Fibroblast of lung (primary cell): ENCODE measurements around the gene EMILIN2.
"Not testable (repeated sequence)": the region's sequence is repeated elsewhere in the genome, so short reads cannot be mapped to it uniquely, and the experiment has no call there.

Experiments used
- EZH2 ChIP-seq: IDR thresholded peaks from 2 replicates; pipeline ENCODE4 v1.5.1; 2012; ENCODE audit warnings: low read length, control low read depth, mild to moderate bottlenecking; ENCODE audit errors: missing control alignments
- TF ChIP-seq, protein P1 (sequence below), 2 donors: IDR thresholded peaks in 1 of 2; conservative IDR thresholded peaks in 1 of 2; 1 replicate in 1 of 2; 2 replicates in 1 of 2; pipeline ENCODE4 v1.5.1; 2011 to 2012; ENCODE audit warnings: low read length in 2 of 2, control low read depth in 1 of 2, inconsistent platforms in 1 of 2, low read depth in 1 of 2, mild to moderate bottlenecking in 1 of 2

DNA sequence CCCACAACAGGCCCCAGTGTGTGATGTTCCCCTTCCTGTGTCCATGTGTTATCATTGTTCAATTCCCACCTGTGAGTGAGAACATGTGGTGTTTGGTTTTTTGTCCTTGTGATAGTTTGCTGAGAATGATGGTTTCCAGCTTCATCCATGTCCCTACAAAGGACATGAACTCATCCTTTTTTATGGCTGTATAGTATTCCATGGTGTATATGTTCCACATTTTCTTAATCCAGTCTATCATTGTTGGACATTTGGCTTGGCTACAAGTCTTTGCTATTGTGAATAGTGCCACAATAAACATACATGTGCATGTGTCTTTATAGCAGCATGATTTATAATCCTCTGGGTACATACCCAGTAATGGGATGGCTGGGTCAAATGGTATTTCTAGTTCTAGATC is 13.6 kb downstream of the EMILIN2 start:
- TF ChIP-seq, protein P1, sequence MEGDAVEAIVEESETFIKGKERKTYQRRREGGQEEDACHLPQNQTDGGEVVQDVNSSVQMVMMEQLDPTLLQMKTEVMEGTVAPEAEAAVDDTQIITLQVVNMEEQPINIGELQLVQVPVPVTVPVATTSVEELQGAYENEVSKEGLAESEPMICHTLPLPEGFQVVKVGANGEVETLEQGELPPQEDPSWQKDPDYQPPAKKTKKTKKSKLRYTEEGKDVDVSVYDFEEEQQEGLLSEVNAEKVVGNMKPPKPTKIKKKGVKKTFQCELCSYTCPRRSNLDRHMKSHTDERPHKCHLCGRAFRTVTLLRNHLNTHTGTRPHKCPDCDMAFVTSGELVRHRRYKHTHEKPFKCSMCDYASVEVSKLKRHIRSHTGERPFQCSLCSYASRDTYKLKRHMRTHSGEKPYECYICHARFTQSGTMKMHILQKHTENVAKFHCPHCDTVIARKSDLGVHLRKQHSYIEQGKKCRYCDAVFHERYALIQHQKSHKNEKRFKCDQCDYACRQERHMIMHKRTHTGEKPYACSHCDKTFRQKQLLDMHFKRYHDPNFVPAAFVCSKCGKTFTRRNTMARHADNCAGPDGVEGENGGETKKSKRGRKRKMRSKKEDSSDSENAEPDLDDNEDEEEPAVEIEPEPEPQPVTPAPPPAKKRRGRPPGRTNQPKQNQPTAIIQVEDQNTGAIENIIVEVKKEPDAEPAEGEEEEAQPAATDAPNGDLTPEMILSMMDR (conservative IDR thresholded peaks at IDR 0.05 in 1 of 2, IDR thresholded peaks at IDR 0.05 in 1 of 2; ENCODE audit: low read depth in 1 of 2, low read length in 2 of 2): not testable (repeated sequence)
- TF ChIP-seq EZH2: not testable (repeated sequence)
